ENCODE measurements around the gene USP33.
A peak's percentile ranks its signal among the peaks of the same experiment; 100 is the strongest.
"Not testable (repeated sequence)": the region's sequence is repeated elsewhere in the genome, so short reads cannot be mapped to it uniquely, and the experiment has no call there.

USP33 gene

GRCh38 chr1:77759071-77760028, at the start of gene USP33:
Gene USP33 (minus strand): TSS chr1:77759852. CDS start chr1:77741697, 18,155 bp downstream.
- DNase-seq (ENCODE audit: low spot score) = peak; percentile 88

- no peak for DNase-seq (ENCODE audit: low spot score)
These were observed 43.7 kb upstream of the USP33 start for GRCh38 chr1:77803371-77803770.

GRCh38 chr1:77802026-77802425, 42.4 kb upstream of the USP33 start:
- no peak for DNase-seq (ENCODE audit: low spot score)

GRCh38 chr1:77797991-77798390, 38.3 kb upstream of the USP33 start:
- no peak for DNase-seq (ENCODE audit: low spot score)

GRCh38 chr1:77796695-77797405, 37.2 kb upstream of the USP33 start:
- no peak for DNase-seq (ENCODE audit: low spot score)

- DNase-seq (ENCODE audit: low spot score) = no peak
These were observed 34.9 kb upstream of the USP33 start for GRCh38 chr1:77794550-77794949.

- not testable (repeated sequence) for DNase-seq (ENCODE audit: low spot score)
These were observed 26.6 kb upstream of the USP33 start for GRCh38 chr1:77786093-77786741.

- no peak for DNase-seq (ENCODE audit: low spot score)
These were observed 23.5 kb upstream of the USP33 start for GRCh38 chr1:77783141-77783540.

GRCh38 chr1:77781683-77782082, 22.0 kb upstream of the USP33 start:
- no peak for DNase-seq (ENCODE audit: low spot score)

GRCh38 chr1:77779529-77780281, 20.1 kb upstream of the USP33 start, which contains the start of gene MIGA1:
Gene MIGA1 (plus strand): TSS chr1:77779649. CDS start chr1:77783253, 3,604 bp downstream.
- DNase-seq (ENCODE audit: low spot score) = peak; percentile 87

GRCh38 chr1:77776007-77776700, 16.5 kb upstream of the USP33 start:
- DNase-seq (ENCODE audit: low spot score) = no peak

- no peak for DNase-seq (ENCODE audit: low spot score)
These were observed 8.4 kb upstream of the USP33 start for GRCh38 chr1:77768006-77768405.

GRCh38 chr1:77762072-77762476, 2.4 kb upstream of the USP33 start:
- peak; percentile 26 for DNase-seq (ENCODE audit: low spot score)

- peak; percentile 58 for DNase-seq (ENCODE audit: low spot score)
These were observed 2.0 kb downstream of the USP33 start for GRCh38 chr1:77757603-77758002.

GRCh38 chr1:77757066-77757584, 2.5 kb downstream of the USP33 start:
- no peak for DNase-seq (ENCODE audit: low spot score)

- no peak for DNase-seq (ENCODE audit: low spot score)
These were observed 3.4 kb downstream of the USP33 start for GRCh38 chr1:77756052-77756754.

GRCh38 chr1:77749489-77749888, 10.2 kb downstream of the USP33 start:
- not testable (repeated sequence) for DNase-seq (ENCODE audit: low spot score)

- no peak for DNase-seq (ENCODE audit: low spot score)
These were observed 15.1 kb downstream of the USP33 start for GRCh38 chr1:77744576-77744975.

- no peak for DNase-seq (ENCODE audit: low spot score)
These were observed 17.6 kb downstream of the USP33 start for GRCh38 chr1:77742011-77742555.

- DNase-seq (ENCODE audit: low spot score) = no peak
These were observed 18.3 kb downstream of the USP33 start for GRCh38 chr1:77741316-77741715.

Measured in AG08395 (cell line).